HG02852 (cell line): ENCODE measurements around the gene TOMM22.
A peak's percentile ranks its signal among the peaks of the same experiment; 100 is the strongest.
"Not testable (repeated sequence)": the region's sequence is repeated elsewhere in the genome, so short reads cannot be mapped to it uniquely, and the experiment has no call there.

Experiments
- ATAC-seq: cut with Tn5 transposase; IDR thresholded peaks from one replicate; pipeline ENCODE4 v1.9.1; 2021; ENCODE audit warnings: mild to moderate bottlenecking, moderate library complexity; ENCODE audit not compliant: unreplicated experiment

Gene TOMM22

DNA sequence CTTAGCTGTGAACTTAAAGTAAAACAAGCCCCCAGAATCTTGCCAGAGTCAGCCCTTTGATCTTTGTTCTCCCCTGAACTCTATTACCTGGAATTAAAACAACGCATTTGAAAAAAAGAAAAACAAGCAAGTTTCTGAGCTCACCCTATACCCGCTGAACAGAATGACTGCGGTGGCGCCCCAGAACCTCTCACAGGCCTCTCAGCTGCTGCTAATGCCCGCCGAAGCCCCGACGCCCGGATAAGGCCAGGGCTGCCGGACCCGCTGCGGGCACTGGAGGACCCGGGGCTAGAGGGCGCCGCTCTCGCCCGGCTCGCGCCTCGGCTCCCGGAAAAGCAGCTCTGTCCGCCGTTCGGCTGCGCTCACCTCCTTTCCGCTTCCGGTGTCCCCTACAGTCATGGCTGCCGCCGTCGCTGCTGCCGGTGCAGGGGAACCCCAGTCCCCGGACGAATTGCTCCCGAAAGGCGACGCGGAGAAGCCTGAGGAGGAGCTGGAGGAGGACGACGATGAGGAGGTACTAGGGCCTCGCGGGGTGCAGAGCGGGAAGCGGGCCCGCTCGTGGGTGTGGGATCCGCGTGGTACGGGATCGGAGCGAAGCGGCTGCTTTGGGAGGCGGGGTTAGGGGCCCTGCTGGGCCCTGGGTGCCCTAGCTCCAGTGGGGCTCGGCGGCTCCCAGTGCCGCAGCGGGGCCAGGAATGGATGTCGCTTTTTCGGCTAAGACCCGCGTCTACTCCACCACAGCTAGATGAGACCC is at the start of gene TOMM22:
Gene TOMM22 (plus strand): TSS at position 376 of the 754 bp plus-strand sequence. CDS start 22 bp downstream, at position 398.
- peak; percentile 91 for ATAC-seq

DNA sequence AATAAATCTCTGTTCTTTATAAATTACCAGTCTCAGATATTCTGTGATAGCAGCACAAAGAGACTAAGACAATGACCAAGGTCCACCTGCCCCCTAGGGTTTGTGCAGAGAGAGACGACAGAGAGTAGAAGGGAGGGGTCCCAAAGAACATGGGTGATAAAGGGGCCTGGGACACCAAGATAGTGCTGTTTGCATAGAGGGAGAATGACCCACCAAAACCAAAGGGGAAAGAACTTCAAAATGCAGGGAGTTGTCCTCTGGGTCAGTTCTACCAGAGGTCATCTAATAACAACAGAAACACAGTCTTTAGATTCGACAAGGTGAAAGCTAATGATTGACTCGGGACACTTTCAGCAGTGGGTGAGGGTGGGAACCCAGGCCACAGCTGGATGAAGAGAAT is 49.2 kb upstream of the TOMM22 start:
- ATAC-seq, result no peak

DNA sequence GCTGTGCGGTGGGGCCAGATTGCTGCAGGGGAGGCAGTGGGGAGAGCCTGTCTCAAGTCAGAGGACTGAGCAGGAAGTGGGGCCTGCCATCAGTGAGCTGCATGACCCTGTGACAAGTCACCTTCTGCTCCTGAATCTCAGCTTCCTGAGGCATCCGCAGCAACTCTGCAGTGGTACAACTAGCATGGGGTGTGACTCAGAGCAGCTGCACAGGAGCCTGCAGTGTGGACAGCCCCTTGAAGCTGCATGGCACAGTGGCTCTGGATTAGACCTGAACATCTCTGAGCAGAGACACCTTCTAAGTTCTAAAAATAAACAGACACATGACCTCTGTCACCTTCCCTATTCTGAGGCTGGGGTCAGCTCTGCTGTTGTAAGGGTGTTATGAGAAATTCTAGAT is 43.5 kb upstream of the TOMM22 start:
- no peak for ATAC-seq

DNA sequence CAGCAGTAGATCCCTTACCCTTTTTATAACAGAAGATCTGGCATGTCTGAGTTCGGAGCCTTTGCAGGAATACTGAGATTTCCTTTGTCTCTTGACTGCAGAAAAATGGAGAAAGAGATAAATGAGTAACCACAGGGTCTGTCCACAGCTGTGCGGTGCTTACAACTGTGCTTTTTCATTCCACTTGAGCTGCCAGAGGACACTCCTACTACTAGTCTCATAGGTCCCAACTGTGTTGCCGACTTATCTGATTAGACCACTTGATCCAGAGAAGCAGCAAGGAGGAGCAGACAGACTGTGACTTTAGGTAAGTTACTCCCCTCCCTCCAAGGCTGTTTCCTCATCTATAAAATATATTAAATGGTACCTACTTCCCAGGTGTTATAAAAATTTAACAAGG is 43.0 kb upstream of the TOMM22 start:
- no peak for ATAC-seq

DNA sequence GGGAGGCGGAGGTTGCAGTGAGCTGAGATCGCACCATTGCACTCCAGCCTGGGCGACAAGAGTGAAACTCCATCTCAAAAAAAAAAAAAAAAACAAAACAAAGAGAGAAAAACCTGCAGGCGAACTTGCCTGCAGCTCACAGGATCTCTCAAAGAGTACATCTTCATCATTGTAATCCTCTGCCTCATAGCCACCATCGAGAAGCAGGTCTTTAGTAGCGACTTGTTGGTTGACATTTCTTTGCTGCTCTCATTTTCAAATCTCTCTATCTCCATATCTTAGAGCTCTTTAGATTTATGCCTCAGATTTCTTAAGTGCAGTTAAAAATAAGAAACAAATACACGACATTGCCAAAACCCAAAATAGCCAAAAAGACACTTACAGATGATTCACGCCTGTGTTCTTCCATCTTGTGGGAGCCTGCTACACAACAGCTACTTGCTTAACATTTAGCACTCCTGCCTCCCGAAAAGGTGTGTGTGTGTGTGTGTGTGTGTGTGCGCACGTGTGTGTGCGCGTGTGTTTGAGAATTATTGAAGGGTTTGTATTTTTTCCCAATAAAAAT is 40.2 kb upstream of the TOMM22 start:
- no peak for ATAC-seq

DNA sequence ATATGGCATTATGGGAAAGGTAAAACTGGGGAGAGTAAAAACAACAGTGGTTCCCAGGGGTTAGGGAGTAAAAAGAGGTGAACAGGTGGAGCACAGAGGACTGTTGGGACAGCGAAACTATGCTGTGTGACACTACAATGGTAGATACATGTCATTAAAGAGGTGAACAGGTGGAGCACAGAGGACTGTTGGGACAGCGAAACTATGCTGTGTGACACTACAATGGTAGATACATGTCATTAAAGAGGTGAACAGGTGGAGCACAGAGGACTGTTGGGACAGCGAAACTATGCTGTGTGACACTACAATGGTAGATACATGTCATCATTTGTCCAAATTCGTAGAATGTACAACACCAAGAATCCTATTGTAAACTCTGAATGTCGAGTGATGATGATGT is 37.5 kb upstream of the TOMM22 start:
- ATAC-seq, result not testable (repeated sequence)

DNA sequence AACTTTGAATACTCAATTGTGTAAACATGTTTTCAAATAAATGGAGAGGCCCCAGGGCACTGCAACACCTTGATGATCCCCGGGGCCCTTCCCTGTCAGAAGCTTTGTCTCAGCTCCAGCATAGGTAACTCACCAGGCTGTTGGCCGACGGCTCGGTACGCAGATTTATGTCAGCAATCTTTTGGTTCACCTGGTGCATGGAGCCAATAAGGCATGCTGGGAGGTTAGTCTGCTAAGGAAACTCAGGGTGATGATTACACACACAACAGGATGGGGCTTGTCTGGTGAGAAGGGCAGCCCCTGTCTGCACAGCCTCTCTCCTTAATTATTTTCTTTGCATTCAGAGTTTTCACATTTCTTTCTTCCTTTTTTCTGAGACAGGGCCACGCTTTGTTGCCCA is 36.3 kb upstream of the TOMM22 start:
- ATAC-seq, result no peak

DNA sequence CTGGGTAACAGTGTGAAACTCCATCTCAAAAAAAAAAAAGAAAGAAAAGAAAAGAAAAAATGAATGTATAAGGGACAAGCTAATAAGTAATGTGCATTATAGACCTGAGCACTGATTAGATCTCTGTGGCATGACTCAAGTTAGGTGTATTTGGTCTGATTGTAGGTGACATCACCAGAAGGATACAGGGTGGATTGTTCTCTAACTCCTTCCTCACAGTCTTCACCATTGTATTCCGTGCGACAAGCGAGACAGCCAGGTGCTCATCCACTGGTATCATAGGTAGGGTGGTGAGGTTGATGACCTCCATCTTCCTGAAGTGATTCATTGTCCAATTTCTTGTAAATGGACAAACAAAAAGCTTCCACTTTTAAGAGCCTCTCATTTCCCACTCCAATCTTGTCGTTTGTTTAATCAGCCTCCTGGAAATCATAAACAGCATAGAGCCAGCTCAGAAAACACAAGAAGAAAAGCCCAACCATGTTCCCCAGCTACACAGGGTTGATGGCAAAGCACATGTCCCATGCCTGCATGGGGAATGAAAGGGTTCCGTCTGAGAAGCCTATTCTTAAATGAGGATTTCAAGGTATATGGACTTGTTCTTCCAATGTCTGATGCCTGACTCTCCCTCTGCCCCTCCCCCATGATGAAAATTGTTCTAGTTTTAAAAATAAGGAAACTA is 31.8 kb upstream of the TOMM22 start:
- ATAC-seq, result no peak

DNA sequence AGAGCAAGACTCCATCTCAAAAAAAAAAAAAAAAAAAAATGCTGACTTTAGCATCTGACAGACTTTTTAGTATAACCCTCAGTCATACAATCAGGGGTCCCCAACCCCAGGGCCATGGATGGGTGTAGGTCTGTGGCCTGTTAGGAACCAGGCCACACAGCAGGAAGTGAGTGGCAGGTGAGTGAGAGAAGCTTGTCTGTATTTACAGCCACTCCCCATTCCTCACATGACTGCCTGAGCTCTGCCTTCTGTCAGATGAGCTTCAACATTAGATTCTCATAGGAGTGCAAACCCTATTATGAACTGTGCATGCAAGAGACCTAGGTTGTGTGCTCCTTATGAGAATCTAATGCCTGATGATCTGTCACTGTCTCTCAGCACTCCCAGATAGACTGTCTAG is 28.9 kb upstream of the TOMM22 start:
- no peak for ATAC-seq

DNA sequence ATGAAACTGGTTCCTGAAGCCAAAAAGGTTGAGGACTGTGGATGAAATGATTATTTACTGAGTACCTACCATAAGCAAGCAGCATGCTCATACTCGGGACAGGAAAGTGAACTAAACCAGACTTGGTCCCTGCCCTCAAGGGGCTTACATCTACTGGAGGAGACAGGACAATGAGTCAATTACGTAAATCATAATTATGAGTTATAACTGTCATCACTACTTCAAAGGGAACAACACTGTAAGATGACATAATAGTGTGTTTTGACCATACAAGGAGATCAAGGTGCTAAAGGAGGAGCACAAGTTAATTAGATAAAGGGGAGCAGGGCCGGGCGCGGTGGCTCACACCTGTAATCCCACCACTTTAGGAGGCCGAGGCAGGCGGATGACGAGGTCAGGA is 28.0 kb upstream of the TOMM22 start:
- ATAC-seq, result no peak

DNA sequence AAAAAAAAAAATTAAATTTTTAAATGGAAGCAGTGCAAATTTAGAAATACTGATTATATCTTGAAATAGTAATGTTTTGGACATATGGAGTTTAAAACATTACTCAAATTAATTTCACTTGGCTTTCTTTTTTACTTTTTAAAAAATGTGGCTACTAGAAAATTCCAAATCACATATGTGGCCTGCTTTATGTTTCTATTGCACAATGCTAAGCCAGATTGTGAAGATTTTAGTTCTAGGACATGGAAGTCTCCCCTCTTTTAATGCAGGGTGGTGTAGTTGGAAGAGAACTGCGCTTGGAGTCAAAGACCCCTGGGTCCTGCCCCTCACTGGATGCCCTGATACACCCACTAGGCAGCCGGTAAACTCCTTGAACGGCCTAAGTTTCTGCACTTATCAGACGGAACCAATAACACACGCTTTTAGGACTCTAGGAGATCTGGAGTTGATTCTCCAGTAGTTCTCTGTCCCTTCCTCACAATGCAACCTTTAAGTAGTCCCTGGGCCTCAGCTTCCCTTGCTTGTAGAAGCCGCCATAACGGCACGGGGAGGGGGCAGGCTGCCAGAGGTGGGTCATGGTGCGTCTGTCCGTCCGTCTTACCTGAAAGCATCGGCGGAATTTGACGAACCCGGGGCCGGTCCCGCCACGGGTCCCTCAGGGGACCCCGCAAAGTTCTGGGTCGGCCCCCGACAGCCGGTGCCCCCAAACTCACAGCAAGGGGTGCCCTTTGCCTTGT is 26.1 kb upstream of the TOMM22 start:
- ATAC-seq, result no peak

DNA sequence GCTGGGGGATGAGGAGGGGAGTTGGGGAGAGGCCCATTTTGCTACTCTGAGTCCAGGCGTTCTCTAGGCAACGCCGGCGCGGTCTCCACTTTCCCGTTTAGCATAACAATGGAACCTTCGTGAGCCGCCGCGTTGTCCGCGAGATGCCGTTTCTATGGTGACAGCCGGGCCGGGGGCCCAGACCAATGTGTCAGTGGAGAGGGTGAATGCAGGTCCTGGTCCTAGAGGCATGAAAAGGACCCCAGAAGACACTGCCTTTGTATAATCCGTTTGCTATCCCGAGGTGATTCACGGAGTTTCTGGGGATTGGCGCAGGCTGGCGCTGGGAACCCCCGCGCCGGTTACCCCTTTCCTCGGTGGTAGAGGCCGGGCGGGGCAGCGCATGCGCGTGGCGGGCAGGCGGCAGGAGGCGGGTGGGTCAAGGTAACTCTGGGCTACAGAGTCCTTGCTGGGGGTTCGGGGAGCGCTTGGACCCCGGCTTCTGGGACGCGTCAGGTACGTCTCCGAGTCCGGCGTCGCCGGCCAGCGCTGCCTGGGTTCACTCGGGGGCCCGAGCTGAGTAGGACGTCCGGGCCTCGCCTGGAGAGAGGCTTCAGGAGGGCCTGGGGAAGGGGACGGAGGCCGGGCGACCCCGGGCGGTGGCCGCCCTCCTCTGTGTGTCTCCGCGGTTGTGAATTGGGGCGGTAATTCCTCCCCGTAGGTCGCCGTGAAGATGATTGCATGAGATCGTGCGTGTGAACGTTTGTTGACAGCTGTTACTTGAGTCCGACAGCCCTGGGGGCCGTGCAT is 25.3 kb upstream of the TOMM22 start, which contains the start of the genes CBY1 and FAM227A:
Gene CBY1 (plus strand): TSS at position 383 of the 789 bp plus-strand sequence. CDS start 11,417 bp downstream, outside the sequence.
Gene FAM227A (minus strand): TSS at position 137 of the 789 bp plus-strand sequence. CDS start 6,224 bp downstream, outside the sequence.
- ATAC-seq, result peak; percentile 67

DNA sequence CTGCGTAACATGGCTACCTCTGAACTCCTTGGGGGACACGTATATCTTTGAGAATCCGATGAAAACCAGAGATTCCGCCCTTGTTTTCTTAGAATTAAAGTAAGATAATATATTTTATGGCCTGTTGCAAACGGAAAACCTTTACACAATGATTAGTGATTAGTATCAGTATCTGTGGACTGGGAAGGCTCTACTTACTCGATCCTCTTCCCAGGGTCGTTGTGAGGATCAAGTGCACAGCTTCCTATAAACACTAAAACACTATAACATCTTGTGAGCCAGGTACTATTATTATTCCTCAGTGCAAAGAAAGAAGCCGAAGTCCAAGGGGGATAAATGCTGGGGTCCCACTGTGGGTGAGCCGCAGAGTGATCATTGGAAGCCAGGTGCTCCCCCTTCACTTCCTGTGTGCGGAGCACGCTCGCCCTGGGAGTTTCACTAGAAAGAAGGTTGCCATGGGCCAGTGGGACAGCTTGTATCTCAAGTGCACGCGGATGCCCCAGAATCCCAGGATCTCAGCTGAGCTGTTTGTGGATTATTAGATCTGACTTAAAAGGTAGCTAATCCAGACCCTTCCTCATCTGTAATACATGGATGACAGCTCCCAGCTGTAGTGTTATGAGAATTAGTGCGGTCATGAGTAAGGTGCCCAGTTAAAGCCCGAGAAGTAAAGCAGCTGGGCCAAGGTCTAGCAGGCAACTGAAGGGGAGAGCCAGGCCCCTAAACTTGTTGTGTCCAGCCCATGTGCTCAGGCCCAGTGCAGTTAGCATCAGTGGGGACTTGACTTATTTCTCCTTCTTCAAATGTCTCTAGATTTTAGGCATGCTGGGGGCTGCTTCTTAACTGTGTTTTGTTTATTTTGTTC is 24.5 kb upstream of the TOMM22 start:
- ATAC-seq, result peak; percentile 33

DNA sequence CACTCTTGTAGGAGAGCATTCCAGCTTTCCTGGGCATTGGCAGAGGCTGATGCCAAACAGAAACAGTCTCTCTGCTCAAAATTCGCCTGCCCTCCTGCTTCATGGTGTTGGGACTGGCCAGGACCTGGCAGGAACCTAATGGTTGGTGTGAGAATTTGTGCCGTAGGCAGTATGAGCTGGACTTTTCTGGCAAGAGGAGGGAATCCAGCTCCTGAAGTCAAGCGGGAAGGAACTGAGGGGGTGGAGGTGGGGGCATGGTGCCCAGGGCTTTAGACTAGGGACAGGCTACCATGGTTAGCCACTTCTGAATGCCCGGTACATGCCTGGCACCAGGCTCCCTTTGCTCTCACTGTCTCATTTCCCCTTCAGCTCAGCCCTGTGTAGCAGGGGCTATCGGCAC is 6.9 kb upstream of the TOMM22 start:
- ATAC-seq, result no peak

DNA sequence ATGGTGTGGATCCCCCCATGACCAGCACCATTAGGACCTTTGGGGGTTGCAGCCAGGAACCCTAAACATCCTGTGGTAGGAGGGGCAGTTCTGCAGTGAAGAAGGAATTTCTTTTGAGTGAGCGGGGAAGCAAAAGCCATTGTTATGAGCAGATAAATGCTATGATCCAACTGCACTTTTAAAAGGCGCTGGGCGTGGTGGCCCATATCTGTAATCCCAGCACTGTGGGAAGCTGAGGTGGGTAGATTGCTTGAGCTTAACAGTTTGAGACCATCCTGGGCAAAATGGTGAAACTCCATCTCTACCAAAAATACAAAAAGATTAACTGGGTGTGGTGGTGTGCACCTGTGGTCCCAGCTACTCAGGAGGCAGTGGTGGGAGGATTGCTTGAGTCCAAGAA is 5.9 kb upstream of the TOMM22 start:
- no peak for ATAC-seq

DNA sequence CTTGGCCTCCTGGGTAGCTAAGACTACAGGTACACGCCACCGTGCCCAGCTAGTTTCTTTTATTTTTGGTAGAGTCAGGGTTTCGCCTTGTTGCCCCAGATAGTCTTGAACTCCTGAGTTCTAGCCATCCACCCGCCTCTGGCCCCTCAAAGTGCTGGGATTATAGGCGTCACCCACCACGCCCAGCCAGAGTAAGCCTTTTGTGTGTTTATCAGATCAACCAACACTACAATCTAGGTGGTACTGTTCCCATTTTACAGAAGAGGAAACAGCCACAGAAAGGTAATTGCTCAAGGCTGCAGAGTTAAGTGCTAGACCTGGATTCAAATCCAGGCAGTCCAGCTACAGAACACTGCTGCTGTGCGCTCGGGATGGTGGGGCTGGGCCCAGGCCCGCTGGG is 3.1 kb downstream of the TOMM22 start:
- ATAC-seq, result no peak

DNA sequence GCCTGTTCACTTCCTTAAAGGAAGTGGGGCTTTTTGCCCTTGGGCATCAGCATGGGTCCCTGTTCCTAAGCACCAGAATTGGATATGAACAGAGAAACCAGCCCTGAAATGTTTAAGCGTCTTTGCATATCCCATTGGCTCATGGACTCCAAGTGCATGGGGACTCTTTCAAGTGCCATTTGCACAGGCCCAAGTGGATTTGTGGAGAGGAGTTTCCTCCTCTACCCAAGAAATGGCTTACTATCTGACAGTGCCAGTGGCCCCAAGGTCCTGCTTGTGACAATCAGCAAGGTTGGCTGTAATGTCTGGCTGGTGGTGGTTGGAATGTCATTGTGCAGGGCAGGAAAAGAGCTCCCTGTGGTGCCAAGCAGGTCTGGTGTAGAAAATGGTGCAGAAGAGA is 4.0 kb downstream of the TOMM22 start:
- no peak for ATAC-seq

DNA sequence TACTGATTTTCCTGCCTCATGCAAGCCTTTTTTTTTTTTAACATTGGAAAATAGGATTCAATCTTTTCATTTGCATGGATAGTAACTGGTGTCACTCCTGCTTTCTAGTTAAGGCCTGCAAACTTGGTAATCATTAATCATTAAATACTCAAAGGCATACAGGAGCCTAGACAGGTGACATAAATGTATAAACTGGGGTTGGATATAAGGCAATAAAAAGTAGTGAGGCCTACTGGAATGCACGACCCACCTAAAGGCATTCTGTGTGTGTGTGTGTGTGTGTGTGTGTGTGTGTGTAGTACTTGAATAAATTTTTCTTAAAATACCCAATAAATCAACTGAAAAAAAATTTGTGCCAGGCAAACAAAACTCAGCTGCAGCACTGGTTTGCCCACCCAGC is 7.9 kb downstream of the TOMM22 start:
- ATAC-seq, result no peak

DNA sequence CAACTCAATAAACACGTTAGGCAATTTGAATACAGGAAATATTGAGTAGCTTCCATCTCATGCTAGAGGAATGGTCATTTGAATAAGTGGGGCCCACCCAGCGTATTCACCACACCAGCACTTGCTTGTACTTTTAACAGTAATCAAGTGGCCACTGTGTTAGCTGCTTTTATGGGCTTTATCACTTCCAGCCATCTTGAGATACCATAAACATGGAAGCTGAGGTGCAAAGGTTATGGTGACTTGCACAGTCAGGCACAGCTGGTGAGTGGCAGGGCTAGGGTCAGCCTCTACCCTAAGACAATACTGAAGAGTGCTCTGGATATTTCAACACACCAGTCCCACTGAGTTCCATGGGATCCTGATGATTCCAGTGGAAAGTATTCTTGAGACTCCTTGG is 12.3 kb downstream of the TOMM22 start:
- ATAC-seq, result no peak

DNA sequence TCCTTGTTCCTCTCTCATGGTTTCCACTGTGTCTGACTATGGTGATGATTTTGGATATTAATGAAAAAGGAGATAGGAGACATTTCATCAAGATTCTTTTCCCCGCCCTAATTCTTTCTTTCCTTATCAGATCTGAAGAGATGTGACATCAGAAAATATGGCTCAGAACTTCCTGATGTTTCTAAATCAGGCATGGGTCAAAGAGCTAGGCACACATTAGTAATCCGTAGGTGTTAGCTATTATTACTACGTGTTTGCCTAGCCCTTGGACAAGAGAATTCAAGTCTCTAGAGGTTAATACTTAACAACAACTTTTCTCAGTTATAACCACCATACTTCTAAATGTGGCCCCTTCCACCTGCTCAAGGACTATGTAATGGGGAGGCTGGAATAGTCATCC is 13.2 kb downstream of the TOMM22 start:
- ATAC-seq, result no peak
